IgD-negative memory B cell (primary cell): Measurements from ENCODE around the gene ZNF511. TPM values are rescaled to one million over a fixed set of nuclear protein-coding genes. Genes with fewer than 3 reads are reported as not detected.

Source experiments
- H3K27ac Mint-ChIP-seq, 3 donors: one replicate each; pipeline ENCODE4 v1.8.0; 2020 to 2022; ENCODE audit warnings: mild to moderate bottlenecking in 3 of 3, mixed read lengths in 3 of 3, moderate library complexity in 1 of 3
- H3K27me3 Mint-ChIP-seq: one replicate; pipeline ENCODE4 v1.8.0; 2021; ENCODE audit warnings: mixed read lengths
- H3K36me3 Mint-ChIP-seq: one replicate; pipeline ENCODE4 v1.8.0; 2020; ENCODE audit warnings: mild to moderate bottlenecking, mixed read lengths
- H3K4me1 Mint-ChIP-seq, 3 donors: one replicate each; pipeline ENCODE4 v1.8.0; 2020 to 2022; ENCODE audit warnings: mixed read lengths in 3 of 3, mild to moderate bottlenecking in 1 of 3
- H3K4me3 Mint-ChIP-seq, 4 donors: one replicate each; pipeline ENCODE4 v1.8.0; 2020 to 2022; ENCODE audit warnings: mild to moderate bottlenecking in 4 of 4, mixed read lengths in 4 of 4, moderate library complexity in 3 of 4
- H3K9me3 Mint-ChIP-seq, 3 donors: one replicate each; pipeline ENCODE4 v1.8.0; 2020 to 2021; ENCODE audit warnings: mixed read lengths in 3 of 3, mild to moderate bottlenecking in 1 of 3
- polyA plus RNA-seq: library from polyadenylated mRNA; unstranded; fragments of 300-500 nt; fragmentation: Illumina TruSeq; gene quantifications from one replicate; pipeline ENCODE4 v1.2.3, GENCODE V29; 2021

Gene ZNF511
- polyA plus RNA-seq, 1 donor from 2014 or later: 107 TPM

DNA sequence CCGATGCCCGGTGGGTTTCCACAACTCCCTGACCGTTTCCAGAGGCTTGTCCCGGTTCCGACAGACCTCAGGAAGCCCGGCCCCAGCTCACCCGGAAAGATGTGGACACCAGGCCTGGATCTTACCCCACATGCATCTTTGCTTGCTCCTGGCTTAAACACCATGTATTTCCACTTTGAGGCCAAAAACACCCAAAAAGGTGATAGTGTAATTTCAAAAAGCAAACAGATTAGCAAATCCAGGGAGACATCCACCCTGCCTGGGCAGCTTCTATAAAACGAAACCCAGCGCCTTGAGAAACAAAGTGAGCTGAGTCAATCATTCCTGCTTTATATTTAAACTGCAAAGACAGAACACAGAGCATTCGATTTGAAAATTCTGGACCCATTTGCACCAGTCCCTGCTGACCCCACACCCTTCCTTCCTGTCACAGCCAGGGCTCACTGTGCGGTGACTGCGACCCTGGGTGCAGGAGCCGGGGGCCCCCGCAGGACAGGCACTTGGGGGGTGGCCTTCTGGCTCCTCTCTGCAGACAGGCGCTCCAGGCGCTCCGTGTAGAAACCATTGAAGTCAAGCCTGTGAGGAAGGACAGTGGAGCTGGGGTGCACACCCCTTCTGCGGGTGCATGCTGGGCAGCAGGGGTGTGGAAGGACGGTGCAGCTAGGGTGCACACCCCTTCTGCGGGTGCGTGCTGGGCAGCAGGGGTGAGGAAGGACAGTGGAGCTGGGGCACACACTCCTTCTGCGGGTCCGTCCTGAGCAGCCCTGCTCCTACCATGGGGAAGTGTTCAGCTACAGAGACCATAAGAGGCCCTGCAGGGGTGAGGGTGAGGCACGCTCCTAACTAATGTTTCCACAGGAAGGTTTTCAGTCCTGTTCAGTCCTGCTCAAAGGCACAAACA lies 29.1 kb upstream of the ZNF511 start:
- no peaks in the 10 kb centered on the region for H3K9me3 Mint-ChIP-seq
- peak overlapping the region; percentile 53 to 98 (median 98) for H3K27ac Mint-ChIP-seq
- peaks cover 17 to 25% (median 22%) of the 10 kb centered on the region in 3 donors for H3K4me1 Mint-ChIP-seq
- H3K36me3 Mint-ChIP-seq: no peaks in the 10 kb centered on the region
- H3K27me3 Mint-ChIP-seq: peaks cover 2% of the 10 kb centered on the region
- H3K4me3 Mint-ChIP-seq: peak overlapping the region in 3 of 4 donors; percentile 45 to 91 (median 65)

DNA sequence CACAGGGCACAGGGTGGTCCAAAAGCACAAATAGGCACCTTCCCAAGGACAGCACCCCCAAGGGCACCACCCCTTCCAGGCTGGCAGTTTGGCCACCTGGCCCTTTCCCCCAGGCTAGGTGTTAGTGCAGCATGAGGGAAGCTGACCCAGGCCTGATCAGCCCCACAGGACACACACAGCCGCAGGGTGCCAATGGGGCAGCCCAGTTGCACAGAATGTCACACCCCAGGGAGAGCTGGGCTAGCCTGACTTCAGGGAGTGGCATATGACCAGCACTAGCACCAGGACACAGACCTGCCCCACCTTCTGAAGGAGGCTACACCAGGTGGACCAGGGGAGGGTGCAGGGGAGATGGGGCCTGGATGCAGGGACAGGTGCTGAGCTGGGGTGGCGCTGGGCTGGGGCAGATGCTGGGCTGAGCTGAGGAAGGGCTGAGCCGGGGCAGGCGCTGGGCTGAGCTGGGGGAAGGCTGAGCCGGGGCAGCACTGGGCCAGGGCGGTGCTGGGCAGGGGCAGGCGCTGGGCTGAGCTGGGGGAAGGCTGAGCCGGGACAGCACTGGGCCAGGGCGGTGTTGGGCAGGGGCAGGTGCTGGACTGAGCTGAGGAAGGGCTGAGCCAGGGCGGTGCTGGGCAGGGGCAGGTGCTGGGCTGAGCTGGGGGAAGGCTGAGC lies 28.2 kb upstream of the ZNF511 start:
- Mint-ChIP-seq H3K4me3 (no peak overlapping the region), H3K4me1 (peaks cover 17 to 22% (median 21%) of the 10 kb centered on the region in 3 donors), H3K27ac (no peak overlapping the region), H3K36me3 (peaks cover under 1% of the 10 kb centered on the region), H3K27me3 (peaks cover 2% of the 10 kb centered on the region), H3K9me3 (no peaks in the 10 kb centered on the region)

DNA sequence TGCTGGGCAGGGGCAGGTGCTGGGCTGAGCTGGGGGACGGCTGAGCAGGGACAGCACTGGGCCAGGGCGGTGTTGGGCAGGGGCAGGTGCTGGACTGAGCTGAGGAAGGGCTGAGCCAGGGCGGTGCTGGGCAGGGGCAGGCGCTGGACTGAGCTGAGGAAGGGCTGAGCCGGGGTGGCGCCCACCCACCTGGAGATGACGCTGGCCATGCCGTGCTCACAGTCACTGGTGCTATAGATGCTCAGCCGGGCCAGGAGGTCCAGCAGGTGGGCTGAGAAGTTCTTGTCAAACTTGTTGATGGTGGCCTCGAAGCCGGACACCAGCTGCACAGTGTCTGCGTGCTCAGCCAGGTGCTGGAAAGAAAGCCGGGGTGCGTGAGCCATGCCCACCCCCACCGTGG lies 27.6 kb upstream of the ZNF511 start:
- peaks cover 2% of the 10 kb centered on the region for H3K27me3 Mint-ChIP-seq
- no peaks in the 10 kb centered on the region for H3K9me3 Mint-ChIP-seq
- H3K27ac Mint-ChIP-seq: no peak overlapping the region
- H3K4me1 Mint-ChIP-seq: peaks cover 17 to 22% (median 21%) of the 10 kb centered on the region in 3 donors
- peaks cover 4% of the 10 kb centered on the region for H3K36me3 Mint-ChIP-seq
- no peak overlapping the region for H3K4me3 Mint-ChIP-seq

DNA sequence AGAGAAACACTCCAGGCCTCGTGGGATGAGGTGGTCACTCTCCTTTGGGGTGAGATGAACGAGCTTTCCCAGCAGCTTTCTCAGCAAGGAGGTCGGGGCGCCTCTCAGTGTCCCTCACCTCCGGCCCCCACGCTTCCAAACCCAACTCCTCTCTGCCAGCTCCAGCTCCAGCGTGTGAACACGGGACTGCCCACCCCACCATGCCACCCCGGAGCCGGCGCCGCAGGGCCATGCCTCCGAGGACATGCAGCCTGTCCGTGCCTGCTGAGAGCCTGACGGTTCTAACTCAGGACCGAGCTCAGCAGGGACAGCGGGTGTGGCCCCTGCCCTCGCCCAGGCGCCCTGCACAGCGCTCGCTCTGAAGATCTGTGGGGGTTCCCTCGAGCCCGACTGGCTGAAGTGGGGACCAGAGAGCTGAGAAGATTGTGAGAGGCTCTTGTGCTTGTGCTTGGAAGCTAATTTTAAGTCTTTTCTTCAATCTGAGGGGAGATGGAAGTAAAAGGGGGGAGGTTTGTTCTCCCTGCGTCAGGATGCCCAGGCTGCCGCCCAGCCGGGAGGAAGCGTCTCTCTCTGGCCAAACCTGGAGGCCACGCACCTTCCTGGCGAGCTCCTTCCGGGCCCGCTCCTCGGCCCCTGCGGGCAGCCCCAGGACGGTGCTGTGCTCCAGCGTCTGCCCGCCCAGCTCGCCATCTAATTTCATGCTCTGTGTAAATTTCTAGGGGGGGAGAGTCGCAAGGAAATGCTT lies 26.9 kb upstream of the ZNF511 start:
- H3K4me3 Mint-ChIP-seq: peak overlapping the region in 1 of 4 donors; percentile 35
- peaks cover 17 to 22% (median 21%) of the 10 kb centered on the region in 3 donors for H3K4me1 Mint-ChIP-seq
- H3K27ac Mint-ChIP-seq: peak overlapping the region in 1 of 3 donors; percentile 47
- H3K27me3 Mint-ChIP-seq: peaks cover 2% of the 10 kb centered on the region
- peaks cover 6% of the 10 kb centered on the region for H3K36me3 Mint-ChIP-seq
- H3K9me3 Mint-ChIP-seq: no peaks in the 10 kb centered on the region

DNA sequence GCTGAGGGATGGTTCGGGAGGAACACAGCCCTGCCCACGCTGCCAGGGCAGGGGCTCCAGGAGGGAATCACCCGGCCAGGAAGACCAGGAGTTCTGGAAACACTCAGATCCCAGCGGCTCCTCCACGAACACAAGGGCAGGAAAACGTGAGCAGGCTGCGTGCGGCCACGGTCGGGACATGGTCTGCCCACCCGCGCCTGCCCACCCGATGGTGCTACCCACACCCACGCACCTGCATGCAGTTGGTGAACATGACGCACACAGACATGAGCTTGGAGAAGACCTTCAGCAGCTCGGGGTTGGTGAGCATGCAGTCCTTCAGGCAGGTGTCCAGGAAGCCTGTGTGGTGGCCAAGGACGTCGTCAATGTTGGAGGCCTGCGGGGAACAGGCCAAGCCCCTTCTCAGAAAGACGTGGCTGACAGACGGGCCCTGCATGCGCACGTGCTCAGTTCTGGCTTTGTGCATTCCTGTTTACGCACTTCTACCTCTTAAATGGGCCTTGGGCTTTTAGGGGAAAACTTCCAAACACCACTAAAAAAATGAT lies 25.8 kb upstream of the ZNF511 start:
- H3K27me3 Mint-ChIP-seq: peaks cover 2% of the 10 kb centered on the region
- H3K4me3 Mint-ChIP-seq: no peak overlapping the region
- H3K4me1 Mint-ChIP-seq: peaks cover 14 to 19% (median 19%) of the 10 kb centered on the region in 3 donors
- H3K27ac Mint-ChIP-seq: no peak overlapping the region
- H3K9me3 Mint-ChIP-seq: no peaks in the 10 kb centered on the region
- peaks cover 8% of the 10 kb centered on the region for H3K36me3 Mint-ChIP-seq

DNA sequence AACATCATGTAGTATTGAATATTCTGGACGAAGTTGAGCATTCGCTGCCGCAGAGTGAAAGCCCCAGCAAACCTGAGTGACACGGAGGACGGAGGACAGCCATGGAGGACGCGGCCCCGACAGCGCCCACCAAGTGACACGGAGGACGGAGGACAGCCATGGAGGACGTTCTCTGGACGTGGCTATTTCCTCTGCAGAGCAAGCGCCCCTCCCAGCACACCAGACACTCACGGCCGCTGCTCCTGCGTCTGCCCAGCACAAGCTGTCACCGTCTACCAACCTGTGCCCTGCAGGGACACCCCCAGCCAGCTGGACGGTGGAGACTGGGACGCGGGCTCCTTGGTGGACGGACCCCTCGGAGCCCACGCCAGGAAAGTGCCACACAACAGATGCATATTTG lies 24.8 kb upstream of the ZNF511 start:
- Mint-ChIP-seq H3K36me3 (peaks cover 9% of the 10 kb centered on the region), H3K9me3 (no peaks in the 10 kb centered on the region), H3K27ac (no peak overlapping the region), H3K4me1 (peaks cover 4 to 10% (median 9%) of the 10 kb centered on the region in 3 donors), H3K27me3 (no peaks in the 10 kb centered on the region), H3K4me3 (no peak overlapping the region)

DNA sequence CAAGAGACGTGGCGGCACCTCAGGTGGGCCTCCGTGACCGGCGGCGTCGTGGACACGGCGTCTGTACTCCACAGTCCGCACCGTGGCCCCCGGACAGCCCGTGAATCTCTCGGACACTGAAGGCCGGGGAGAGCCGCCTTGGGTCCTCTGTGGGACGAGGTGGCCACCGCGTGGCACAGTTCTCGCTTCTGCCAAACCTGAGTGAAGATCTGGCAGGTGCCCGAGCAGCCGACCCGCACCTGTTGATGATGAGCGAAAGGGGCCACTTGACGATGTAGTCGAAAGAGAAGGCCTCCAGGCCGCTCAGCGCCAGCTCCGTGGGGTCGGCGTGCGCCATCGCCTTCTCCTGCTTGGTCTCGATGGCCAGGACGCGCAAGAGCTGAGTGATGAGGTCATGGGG lies 23.5 kb upstream of the ZNF511 start:
- Mint-ChIP-seq H3K9me3 (no peaks in the 10 kb centered on the region), H3K27me3 (no peaks in the 10 kb centered on the region), H3K27ac (peak overlapping the region in 1 of 3 donors; percentile 50), H3K36me3 (peaks cover 9% of the 10 kb centered on the region), H3K4me1 (no peaks in the 10 kb centered on the region), H3K4me3 (no peak overlapping the region)

DNA sequence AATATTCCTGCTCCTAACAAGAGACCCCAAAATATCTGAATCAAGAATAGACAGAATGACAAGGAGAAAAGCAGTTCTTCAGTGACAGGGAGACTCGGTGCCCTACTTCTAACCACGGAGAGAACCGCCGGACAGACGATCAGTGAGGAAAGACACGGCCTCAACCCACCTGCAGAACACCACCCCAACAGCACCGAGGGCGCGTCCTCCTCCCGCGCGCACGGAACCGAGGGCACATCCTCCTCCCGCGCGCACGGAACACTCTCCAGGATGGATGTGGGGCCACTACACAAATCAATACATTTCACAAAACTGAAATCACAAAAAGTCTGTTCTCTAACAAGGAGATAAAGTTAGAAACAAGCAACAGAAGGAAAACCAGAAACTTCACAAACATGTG lies 22.3 kb upstream of the ZNF511 start:
- Mint-ChIP-seq H3K27me3 (no peaks in the 10 kb centered on the region), H3K9me3 (no peaks in the 10 kb centered on the region), H3K36me3 (peaks cover 9% of the 10 kb centered on the region), H3K4me1 (no peaks in the 10 kb centered on the region), H3K27ac (peak overlapping the region in 1 of 3 donors; percentile 62), H3K4me3 (no peak overlapping the region)

DNA sequence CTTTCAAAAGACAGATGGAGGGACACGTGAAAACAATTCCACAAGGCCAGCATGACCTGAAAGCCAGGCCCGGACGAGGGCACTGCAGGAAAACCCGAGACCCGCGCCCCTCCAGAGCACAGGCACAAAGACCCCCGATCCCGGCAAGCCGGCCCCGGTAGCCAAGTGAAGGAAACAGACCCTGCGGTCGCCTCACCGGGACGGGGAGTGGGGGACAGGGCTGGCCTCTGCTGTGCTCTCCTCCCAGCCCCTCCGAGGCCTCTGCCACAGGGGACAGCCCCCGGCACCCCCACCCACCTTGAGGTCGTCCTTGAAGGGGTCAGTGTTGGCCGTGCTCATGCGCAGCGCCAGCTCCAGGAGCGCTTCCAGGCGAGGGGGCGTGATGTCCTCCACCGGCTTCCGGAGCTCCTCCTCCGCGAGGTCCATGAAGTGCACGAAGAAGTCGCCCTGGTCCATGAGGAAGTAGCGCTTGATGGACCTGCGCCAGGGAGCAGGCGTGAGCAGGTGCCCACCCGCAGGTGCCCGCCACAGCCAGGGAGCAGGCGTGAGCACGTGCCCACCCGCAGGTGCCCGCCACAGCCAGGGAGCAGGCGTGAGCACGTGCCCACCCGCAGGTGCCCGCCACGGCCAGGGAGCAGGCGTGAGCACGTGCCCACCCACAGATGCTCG lies 20.7 kb upstream of the ZNF511 start:
- Mint-ChIP-seq H3K9me3 (no peaks in the 10 kb centered on the region), H3K27ac (no peak overlapping the region), H3K36me3 (peaks cover 9% of the 10 kb centered on the region), H3K4me3 (no peak overlapping the region), H3K27me3 (no peaks in the 10 kb centered on the region), H3K4me1 (no peaks in the 10 kb centered on the region)

DNA sequence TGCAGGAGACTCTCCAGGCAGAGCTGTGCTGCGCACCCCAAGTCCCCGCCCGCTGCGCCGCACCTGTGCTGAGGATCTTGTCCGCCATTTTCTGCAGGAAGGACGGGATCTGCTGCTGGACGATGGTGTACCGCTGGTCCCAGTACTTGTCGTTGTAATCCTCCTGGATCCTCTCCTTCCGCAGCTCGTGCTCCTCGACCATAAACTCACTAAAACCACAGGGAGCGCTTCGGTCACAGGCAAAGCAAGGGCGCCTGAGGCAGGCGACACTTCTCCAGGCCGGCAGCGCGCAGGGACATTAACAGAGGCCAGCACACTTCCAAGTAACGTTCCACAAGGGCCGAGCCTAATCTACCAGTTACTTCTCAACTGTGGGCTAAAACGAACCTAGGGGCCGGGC lies 19.0 kb upstream of the ZNF511 start:
- peaks cover 9% of the 10 kb centered on the region for H3K36me3 Mint-ChIP-seq
- H3K27ac Mint-ChIP-seq: no peak overlapping the region
- no peaks in the 10 kb centered on the region for H3K27me3 Mint-ChIP-seq
- no peaks in the 10 kb centered on the region for H3K4me1 Mint-ChIP-seq
- no peak overlapping the region for H3K4me3 Mint-ChIP-seq
- no peaks in the 10 kb centered on the region for H3K9me3 Mint-ChIP-seq

DNA sequence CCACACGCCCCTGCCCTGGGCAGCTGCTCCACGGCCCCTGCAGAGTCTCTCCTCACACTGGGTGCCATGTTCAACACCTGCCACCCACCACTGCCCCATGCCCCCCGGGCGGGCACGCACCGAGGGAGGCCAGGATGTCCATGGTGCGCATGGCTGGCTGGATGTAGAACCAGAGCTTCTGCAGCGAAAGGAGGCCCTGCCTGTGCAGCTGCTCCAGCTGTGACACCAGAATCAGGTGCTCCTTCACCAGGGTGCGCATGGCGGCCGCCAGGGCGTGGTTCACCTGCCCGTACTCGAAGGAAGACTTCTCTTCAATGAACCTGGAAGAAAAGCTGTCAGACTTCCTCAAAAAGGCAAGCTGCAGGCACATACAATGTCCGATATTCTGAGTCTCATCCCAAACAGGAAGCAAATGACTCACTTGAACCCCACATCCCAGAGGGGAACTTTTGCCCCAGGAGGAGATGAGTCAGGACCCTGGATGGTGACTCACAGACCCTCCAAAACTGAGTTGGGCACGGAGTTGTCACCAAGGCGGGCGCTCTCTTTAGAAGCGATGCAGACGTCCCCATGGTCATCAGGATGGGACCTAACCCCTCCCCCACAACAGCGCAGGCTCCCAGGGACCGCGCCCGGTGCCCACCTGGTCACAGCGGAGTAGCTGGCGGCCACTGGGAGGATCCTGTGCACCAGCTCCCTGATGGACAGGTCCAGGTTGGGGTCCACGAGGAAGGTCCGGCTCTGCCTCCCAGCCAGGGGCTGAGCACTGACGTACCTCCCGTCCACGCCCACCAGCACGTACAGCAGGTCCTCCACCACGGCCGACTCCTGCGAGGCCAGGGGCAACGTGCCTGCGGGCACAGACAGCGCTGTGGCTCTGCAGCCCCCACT lies 15.6 kb upstream of the ZNF511 start:
- H3K27ac Mint-ChIP-seq: peak overlapping the region in 1 of 3 donors; percentile 9
- no peaks in the 10 kb centered on the region for H3K4me1 Mint-ChIP-seq
- H3K9me3 Mint-ChIP-seq: no peaks in the 10 kb centered on the region
- H3K4me3 Mint-ChIP-seq: no peak overlapping the region
- peaks cover 9% of the 10 kb centered on the region for H3K36me3 Mint-ChIP-seq
- H3K27me3 Mint-ChIP-seq: no peaks in the 10 kb centered on the region

DNA sequence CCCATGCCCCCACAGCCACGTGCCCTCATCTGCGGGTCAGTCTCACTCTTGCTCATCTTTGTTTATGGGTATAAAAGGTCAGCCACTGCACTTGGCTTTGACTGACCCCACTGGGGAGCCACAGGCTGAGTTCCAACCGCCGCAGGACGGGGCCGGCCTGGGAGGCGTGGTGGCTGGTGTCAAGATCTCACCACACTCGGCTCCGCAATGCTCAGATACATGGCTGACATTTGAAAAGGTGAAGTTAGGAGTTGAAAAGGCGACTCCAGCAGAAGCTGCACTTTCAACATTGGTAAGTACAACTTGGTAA lies 14.9 kb upstream of the ZNF511 start:
- Mint-ChIP-seq H3K4me1 (no peaks in the 10 kb centered on the region), H3K4me3 (peak overlapping the region in 1 of 4 donors; percentile 23), H3K36me3 (peaks cover 9% of the 10 kb centered on the region), H3K27me3 (no peaks in the 10 kb centered on the region), H3K9me3 (no peaks in the 10 kb centered on the region), H3K27ac (peak overlapping the region in 1 of 3 donors; percentile 9)

DNA sequence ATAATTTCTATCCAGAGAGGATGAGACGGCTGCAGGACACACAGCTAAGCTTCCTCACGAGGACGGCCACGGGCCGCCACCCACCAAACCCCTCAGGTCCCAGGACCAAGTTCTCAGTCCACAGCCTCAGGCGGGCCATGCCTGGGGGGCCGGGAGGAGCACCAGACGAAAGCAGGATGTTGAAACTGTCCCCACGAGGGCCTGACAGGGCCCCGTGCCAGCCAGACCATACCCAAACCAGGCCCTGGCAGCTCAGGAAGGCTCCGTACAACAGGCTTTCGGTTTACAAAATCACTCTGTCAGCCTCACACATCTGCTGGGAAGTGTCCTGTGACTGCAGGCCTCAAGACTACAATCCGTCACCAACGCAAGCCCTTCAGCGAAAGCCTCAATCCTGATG lies 14.5 kb upstream of the ZNF511 start:
- peak overlapping the region in 1 of 4 donors; percentile 23 for H3K4me3 Mint-ChIP-seq
- H3K36me3 Mint-ChIP-seq: peaks cover 8% of the 10 kb centered on the region
- H3K9me3 Mint-ChIP-seq: no peaks in the 10 kb centered on the region
- H3K27ac Mint-ChIP-seq: peak overlapping the region in 2 of 3 donors; percentile 9 to 67
- H3K27me3 Mint-ChIP-seq: no peaks in the 10 kb centered on the region
- H3K4me1 Mint-ChIP-seq: no peaks in the 10 kb centered on the region
